Spleen (tissue), 11 donors: Measurements from ENCODE around the gene SSH2. TPM values are rescaled to one million over a fixed set of nuclear protein-coding genes. Genes with fewer than 3 reads are reported as not detected.

Experiments used
- DNase-seq: peaks from one replicate; pipeline ENCODE4 v3.0.0-alpha.2; 2020
- H3K27ac ChIP-seq, 8 donors: fragments of 200-600 bp; sonication (generic) in 7 of 8; 1 replicate in 4 of 8; 2 replicates in 4 of 8; pipeline versions ENCODE4 v1.5.0 to v1.8.0; 2016 to 2021; ENCODE audit warnings: inconsistent platforms in 4 of 8, mild to moderate bottlenecking in 4 of 8, moderate library complexity in 1 of 8
- H3K27me3 ChIP-seq, 7 donors: fragments of 200-600 bp; sonication (generic) in 6 of 7; replicated peaks in 1 of 7; 1 replicate in 4 of 7; 2 replicates in 3 of 7; pipeline versions ENCODE4 v1.5.0 to v1.8.0; 2016 to 2021; ENCODE audit warnings: inconsistent platforms in 3 of 7, mild to moderate bottlenecking in 1 of 7
- H3K36me3 ChIP-seq, 6 donors: fragments of 200-600 bp; sonication (generic) in 5 of 6; 1 replicate in 4 of 6; 2 replicates in 2 of 6; pipeline versions ENCODE4 v1.5.0 to v1.8.0; 2016 to 2021; ENCODE audit warnings: inconsistent platforms in 2 of 6
- H3K4me1 ChIP-seq, 6 donors: fragments of 200-600 bp; sonication (generic) in 5 of 6; 1 replicate in 3 of 6; 2 replicates in 3 of 6; pipeline versions ENCODE4 v1.5.0 to v1.8.0; 2016 to 2021; ENCODE audit warnings: inconsistent platforms in 3 of 6
- H3K4me3 ChIP-seq, 8 donors: fragments of 200-600 bp; sonication (generic) in 7 of 8; 1 replicate in 4 of 8; 2 replicates in 4 of 8; pipeline versions ENCODE4 v1.5.0 to v1.8.0; 2016 to 2021; ENCODE audit warnings: inconsistent platforms in 4 of 8, mild to moderate bottlenecking in 4 of 8, moderate library complexity in 2 of 8
- H3K9me3 ChIP-seq, 8 donors: fragments of 200-600 bp; sonication (generic) in 7 of 8; 1 replicate in 4 of 8; 2 replicates in 4 of 8; pipeline versions ENCODE4 v1.5.0 to v1.8.0; 2016 to 2021; ENCODE audit warnings: inconsistent platforms in 4 of 8
- POLR2A ChIP-seq, 3 donors: fragments of 450-650 bp; IDR thresholded peaks; one replicate each; pipeline ENCODE4 v1.5.1; 2017; ENCODE audit warnings: antibody characterized with exemption in 3 of 3, mild to moderate bottlenecking in 1 of 3
- POLR2AphosphoS5 ChIP-seq, 3 donors: sonication (generic); formaldehyde crosslinking; IDR thresholded peaks; one replicate each; pipeline ENCODE4 v1.5.1; 2017; ENCODE audit warnings: antibody characterized with exemption in 3 of 3
- WGBS, 5 donors: extraction: QIAGEN DNeasy Blood & Tissue Kit in 3 of 5; methylation state at CpG; one replicate each; pipeline versions ENCODE4 v1.1.5 to v1.1.7; 2013 to 2018; 5-methylcytosine and 5-hydroxymethylcytosine counted together
- intact Hi-C: fragments of 100-400 bp; cut with DNase I; formaldehyde crosslinking; loops from one replicate; pipeline ENCODE4 v1.15.0; 2023; ENCODE audit warnings: low total_unique reads
- polyA plus RNA-seq, 3 donors: library from polyadenylated mRNA; stranded (reverse); fragments of 200-250 nt; gene quantifications; one replicate each; pipeline ENCODE4 v1.2.1, GENCODE V29; 2013
- total RNA-seq, 7 donors: library from RNA; depleted of rRNA in 3 of 7; stranded (reverse); fragments of >200 nt in 3 of 7; fragmentation: NEBNext Ultra II Directional in 4 of 7; extraction: Animal tissue kit (Norgen Biotek cat#: 25700) in 4 of 7; gene quantifications; one replicate each; pipeline versions ENCODE4 v1.1.0 to v1.2.1, GENCODE V29; 2016 to 2021
- TF ChIP-seq, protein P1 (sequence below), 11 experiments: fragments of 200-600 bp in 7 of 11; fragments of 450-650 bp in 4 of 11; sonication (generic) in 4 of 11; IDR thresholded peaks in 8 of 11; conservative IDR thresholded peaks in 3 of 11; 1 replicate in 7 of 11; 2 replicates in 4 of 11; pipeline versions ENCODE4 v1.4.0 to v1.8.0; 2016 to 2021; ENCODE audit warnings: antibody characterized with exemption in 11 of 11, inconsistent platforms in 4 of 11, mild to moderate bottlenecking in 1 of 11
- donor health status: healthy with polysubstance abuse.
- donor health status: DM: no; HTN: no; CAD: no; lungs with moderate emphysema.
- donor health status: DM: no; HTN: no; CAD: no.
- donor health status: Bipolar disorder and iron deficiency.
- donor health status: healthy.
- donor health status: DM: no; HTN: no; CAD: no.
- donor health status: DM: yes; HTN: yes; CAD: no.

Gene SSH2
- total and polyA plus RNA-seq, 10 donors, result 15.9 to 182 (median 113) TPM

DNA sequence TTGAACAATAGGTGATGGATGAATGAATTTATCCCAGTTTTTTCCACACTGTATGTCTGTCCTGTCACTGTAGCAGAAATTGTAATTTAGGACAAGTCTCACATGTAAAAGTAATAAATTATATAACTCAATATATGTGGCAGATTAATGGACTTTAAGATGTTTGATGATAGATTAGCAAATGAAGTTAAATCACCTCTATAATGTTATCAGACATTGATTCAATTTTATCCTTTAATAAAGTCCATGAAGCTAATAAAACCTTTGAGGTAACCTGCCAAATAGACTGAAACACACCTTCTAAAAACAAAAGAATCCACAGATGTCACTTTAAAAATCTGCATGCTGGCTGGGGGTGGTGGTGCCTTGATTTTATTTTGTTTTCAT is 224.0 kb downstream of the SSH2 start:
- TF ChIP-seq, protein P1, sequence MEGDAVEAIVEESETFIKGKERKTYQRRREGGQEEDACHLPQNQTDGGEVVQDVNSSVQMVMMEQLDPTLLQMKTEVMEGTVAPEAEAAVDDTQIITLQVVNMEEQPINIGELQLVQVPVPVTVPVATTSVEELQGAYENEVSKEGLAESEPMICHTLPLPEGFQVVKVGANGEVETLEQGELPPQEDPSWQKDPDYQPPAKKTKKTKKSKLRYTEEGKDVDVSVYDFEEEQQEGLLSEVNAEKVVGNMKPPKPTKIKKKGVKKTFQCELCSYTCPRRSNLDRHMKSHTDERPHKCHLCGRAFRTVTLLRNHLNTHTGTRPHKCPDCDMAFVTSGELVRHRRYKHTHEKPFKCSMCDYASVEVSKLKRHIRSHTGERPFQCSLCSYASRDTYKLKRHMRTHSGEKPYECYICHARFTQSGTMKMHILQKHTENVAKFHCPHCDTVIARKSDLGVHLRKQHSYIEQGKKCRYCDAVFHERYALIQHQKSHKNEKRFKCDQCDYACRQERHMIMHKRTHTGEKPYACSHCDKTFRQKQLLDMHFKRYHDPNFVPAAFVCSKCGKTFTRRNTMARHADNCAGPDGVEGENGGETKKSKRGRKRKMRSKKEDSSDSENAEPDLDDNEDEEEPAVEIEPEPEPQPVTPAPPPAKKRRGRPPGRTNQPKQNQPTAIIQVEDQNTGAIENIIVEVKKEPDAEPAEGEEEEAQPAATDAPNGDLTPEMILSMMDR (IDR thresholded peaks at IDR 0.05 in 8 of 11, conservative IDR thresholded peaks at IDR 0.05 in 3 of 11), result peak in 1 of 11 experiments; percentile 20
- TF ChIP-seq POLR2AphosphoS5 (IDR thresholded peaks at IDR 0.05) (no peak), POLR2A (IDR thresholded peaks at IDR 0.05) (no peak)
- H3K9me3 ChIP-seq, result no peaks in the 10 kb centered on the region
- intact Hi-C loops, result no loop called here
- H3K4me3 ChIP-seq, result peak overlapping the region in 2 of 8 donors; percentile 11 to 63
- no peaks in the 10 kb centered on the region for H3K27me3 ChIP-seq
- H3K4me1 ChIP-seq, result peaks cover 31 to 96% (median 66%) of the 10 kb centered on the region in 6 donors
- peaks cover 3 to 29% (median 18%) of the 10 kb centered on the region in 6 donors for H3K36me3 ChIP-seq
- DNase-seq, result no peak
- H3K27ac ChIP-seq, result peak overlapping the region; percentile 59 to 97 (median 91)

DNA sequence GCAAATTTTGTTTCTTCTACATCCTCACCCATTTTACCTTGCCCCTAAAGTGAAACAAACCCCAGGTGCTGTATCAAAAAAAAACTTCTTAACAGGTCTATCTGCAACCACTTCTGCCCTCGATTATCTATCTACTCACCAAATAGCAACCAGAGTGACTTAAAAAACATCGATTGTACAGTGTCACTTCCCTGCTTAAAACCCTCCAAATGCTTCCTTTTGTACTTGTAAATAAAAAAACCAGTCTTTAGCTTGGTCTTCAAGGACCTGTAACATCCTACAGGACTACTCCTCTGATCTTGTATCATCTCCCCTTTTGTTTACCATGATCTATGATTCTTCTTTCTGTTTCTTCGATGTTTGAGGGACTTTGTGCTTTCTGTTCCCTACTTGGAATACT is 224.6 kb downstream of the SSH2 start:
- no peak for DNase-seq
- H3K9me3 ChIP-seq, result no peaks in the 10 kb centered on the region
- peaks cover 3 to 35% (median 24%) of the 10 kb centered on the region in 6 donors for H3K36me3 ChIP-seq
- peaks cover 31 to 96% (median 62%) of the 10 kb centered on the region in 6 donors for H3K4me1 ChIP-seq
- TF ChIP-seq POLR2AphosphoS5 (IDR thresholded peaks at IDR 0.05), result no peak
- TF ChIP-seq, protein P1 (IDR thresholded peaks at IDR 0.05 in 8 of 11, conservative IDR thresholded peaks at IDR 0.05 in 3 of 11), result no peak
- TF ChIP-seq POLR2A (IDR thresholded peaks at IDR 0.05), result no peak
- H3K4me3 ChIP-seq, result peak overlapping the region in 1 of 8 donors; percentile 63
- H3K27ac ChIP-seq, result peak overlapping the region; percentile 59 to 97 (median 91)
- no peaks in the 10 kb centered on the region for H3K27me3 ChIP-seq
- WGBS, 5 donors, result 18 to 32% (median 29%) methylated on average over 3 of the region's 3 CpGs
- intact Hi-C loops, result no loop called here

- 82 to 96% (median 93%) methylated on average over 2 of the region's 2 CpGs for WGBS, 5 donors
- H3K9me3 ChIP-seq, result no peaks in the 10 kb centered on the region
- H3K27ac ChIP-seq, result peak overlapping the region in 6 of 8 donors; percentile 10 to 97 (median 52)
- no peak for DNase-seq
- TF ChIP-seq POLR2AphosphoS5 (IDR thresholded peaks at IDR 0.05), result no peak
- no peak for TF ChIP-seq POLR2A (IDR thresholded peaks at IDR 0.05)
- TF ChIP-seq, protein P1 (IDR thresholded peaks at IDR 0.05 in 8 of 11, conservative IDR thresholded peaks at IDR 0.05 in 3 of 11), result no peak
- H3K36me3 ChIP-seq, result peaks cover 3 to 95% (median 45%) of the 10 kb centered on the region in 6 donors
- no peak overlapping the region for H3K4me3 ChIP-seq
- no peaks in the 10 kb centered on the region for H3K27me3 ChIP-seq
- H3K4me1 ChIP-seq, result peaks cover 1 to 89% (median 28%) of the 10 kb centered on the region in 6 donors
- intact Hi-C loops, result no loop called here
Observed at GRCh38 chr17:29699283-29699682, 230.7 kb downstream of the SSH2 start.

DNA sequence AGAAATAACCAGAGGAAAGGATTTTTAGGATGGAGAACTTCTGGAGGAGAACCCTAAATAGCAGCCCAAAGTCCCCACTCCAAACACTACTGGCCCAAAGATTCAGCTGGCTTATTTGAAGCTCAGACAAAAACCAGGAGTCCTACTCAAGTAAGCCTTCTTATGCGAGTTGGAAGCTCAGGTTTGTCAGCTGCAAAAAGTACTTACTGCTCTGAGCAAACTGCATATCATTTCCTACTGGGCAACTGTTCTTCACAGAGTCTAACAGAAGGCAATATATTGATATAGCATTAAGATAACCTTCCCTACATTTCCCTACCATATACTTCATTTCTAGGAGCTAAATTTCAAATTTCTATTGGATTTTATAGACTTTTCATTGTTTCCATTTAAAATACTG is 231.2 kb downstream of the SSH2 start:
- no peaks in the 10 kb centered on the region for H3K27me3 ChIP-seq
- peaks cover 0 to 88% (median 23%) of the 10 kb centered on the region in 6 donors for H3K4me1 ChIP-seq
- no peak for DNase-seq
- no peak overlapping the region for H3K4me3 ChIP-seq
- H3K9me3 ChIP-seq, result no peaks in the 10 kb centered on the region
- TF ChIP-seq, protein P1 (IDR thresholded peaks at IDR 0.05 in 8 of 11, conservative IDR thresholded peaks at IDR 0.05 in 3 of 11), result no peak
- TF ChIP-seq POLR2A (IDR thresholded peaks at IDR 0.05) (no peak), POLR2AphosphoS5 (IDR thresholded peaks at IDR 0.05) (no peak)
- peaks cover 3 to 99% (median 49%) of the 10 kb centered on the region in 6 donors for H3K36me3 ChIP-seq
- intact Hi-C loops, result no loop called here
- peak overlapping the region in 6 of 8 donors; percentile 10 to 97 (median 52) for H3K27ac ChIP-seq
- WGBS, 5 donors, result 56 to 83% (median 75%) methylated on average over 1 of the region's 1 CpG
